ENCODE measurements around the gene PXDN. TPM values are rescaled to one million over a fixed set of nuclear protein-coding genes. Genes with fewer than 3 reads are reported as not detected.
A peak's percentile ranks its signal among the peaks of the same experiment; 100 is the strongest.
"Not testable (repeated sequence)": the region's sequence is repeated elsewhere in the genome, so short reads cannot be mapped to it uniquely, and the experiment has no call there.

PXDN gene
- total RNA-seq, 1 donor from 2014 or later: 292 TPM

- peaks cover 17% of the 10 kb centered on the region for H3K4me1 Mint-ChIP-seq
- DNase-seq (ENCODE audit: low spot score in 2 of 2, unreplicated experiment in 2 of 2): no peak
- H3K27me3 Mint-ChIP-seq (ENCODE audit: low read depth): peaks cover 11% of the 10 kb centered on the region
- no peak overlapping the region for H3K27ac Mint-ChIP-seq
- peaks cover 4% of the 10 kb centered on the region for H3K9me3 Mint-ChIP-seq
- no peaks in the 10 kb centered on the region for H3K36me3 Mint-ChIP-seq
- H3K4me3 Mint-ChIP-seq: no peak overlapping the region
- TF ChIP-seq, protein P1, sequence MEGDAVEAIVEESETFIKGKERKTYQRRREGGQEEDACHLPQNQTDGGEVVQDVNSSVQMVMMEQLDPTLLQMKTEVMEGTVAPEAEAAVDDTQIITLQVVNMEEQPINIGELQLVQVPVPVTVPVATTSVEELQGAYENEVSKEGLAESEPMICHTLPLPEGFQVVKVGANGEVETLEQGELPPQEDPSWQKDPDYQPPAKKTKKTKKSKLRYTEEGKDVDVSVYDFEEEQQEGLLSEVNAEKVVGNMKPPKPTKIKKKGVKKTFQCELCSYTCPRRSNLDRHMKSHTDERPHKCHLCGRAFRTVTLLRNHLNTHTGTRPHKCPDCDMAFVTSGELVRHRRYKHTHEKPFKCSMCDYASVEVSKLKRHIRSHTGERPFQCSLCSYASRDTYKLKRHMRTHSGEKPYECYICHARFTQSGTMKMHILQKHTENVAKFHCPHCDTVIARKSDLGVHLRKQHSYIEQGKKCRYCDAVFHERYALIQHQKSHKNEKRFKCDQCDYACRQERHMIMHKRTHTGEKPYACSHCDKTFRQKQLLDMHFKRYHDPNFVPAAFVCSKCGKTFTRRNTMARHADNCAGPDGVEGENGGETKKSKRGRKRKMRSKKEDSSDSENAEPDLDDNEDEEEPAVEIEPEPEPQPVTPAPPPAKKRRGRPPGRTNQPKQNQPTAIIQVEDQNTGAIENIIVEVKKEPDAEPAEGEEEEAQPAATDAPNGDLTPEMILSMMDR (IDR thresholded peaks at IDR 0.05; ENCODE audit: unreplicated experiment): no peak
Measured at GRCh38 chr2:1767939-1768691, 23.8 kb upstream of the PXDN start.

DNA sequence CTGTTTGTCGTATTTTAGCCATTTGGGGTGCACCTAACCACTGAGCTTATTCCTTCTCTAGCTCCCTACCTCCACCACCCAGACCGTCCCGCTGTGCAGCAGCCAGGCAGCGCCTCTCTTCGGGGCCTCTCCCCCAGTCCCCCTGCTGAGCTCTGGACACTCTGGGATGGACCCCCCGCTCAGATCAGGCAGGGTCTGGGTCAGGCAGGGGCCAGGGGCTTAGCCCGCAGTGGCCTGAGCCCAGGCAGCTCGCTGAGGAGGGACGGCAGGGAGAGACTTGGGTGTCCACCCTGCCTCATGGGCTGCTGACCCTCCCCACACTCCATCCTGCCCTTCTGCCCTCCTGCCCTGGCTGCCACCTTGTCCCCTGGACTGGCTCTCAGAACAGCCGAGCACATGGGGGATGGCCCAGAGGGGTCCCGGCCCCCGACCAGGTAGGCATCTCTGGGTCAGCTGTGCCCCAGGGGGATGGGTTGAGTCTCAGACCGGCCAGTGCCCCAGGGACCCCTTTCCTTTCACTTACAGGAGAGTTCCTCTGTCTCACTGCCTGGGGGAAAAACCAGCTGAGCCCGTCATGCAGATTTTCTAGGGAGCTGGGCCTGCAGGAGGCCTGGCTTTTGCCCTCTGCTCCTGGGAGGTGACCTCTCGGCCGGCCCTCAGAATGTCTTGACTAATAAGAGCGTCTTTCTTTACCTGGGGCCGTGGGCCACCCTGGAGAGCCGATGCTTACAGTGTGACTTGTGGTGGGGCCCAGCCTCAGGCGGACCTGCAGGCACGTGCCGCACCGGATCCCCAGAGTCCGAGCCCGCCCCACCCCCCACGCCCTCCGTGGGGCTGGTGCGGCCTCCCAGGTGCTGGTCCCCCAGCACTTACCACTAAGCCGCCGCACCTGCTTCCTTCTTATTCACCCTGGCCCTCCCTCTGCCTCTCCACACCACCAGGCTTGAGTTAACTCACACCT is 22.8 kb upstream of the PXDN start:
- DNase-seq (ENCODE audit: low spot score in 2 of 2, unreplicated experiment in 2 of 2): peak in 1 of 2 experiments; percentile 35
- no peak overlapping the region for H3K27ac Mint-ChIP-seq
- H3K9me3 Mint-ChIP-seq: peaks cover 4% of the 10 kb centered on the region
- no peak overlapping the region for H3K4me3 Mint-ChIP-seq
- TF ChIP-seq, protein P1 (IDR thresholded peaks at IDR 0.05; ENCODE audit: unreplicated experiment): no peak
- peaks cover 15% of the 10 kb centered on the region for H3K27me3 Mint-ChIP-seq (ENCODE audit: low read depth)
- H3K4me1 Mint-ChIP-seq: peaks cover 7% of the 10 kb centered on the region
- H3K36me3 Mint-ChIP-seq: no peaks in the 10 kb centered on the region

DNA sequence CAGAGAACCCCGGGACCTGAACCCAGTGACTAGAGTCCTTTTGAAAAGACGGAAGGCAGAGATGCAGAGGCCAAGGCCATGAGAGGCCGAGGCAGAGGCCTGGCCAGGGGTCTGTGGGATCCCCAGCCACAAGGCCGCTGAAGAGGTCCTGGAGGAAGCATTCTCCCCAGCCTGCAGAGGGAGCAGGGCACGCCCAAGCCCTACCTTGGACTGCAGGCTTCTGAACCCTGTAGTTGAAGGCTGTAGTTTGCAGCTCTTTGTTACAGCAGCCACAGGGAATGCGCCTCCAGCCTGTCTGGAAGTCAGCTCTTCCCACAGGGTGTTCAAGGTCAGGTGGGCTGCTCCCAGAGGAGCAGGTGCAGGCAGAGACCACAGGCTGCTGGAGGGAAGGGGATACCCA is 22.1 kb upstream of the PXDN start:
- Mint-ChIP-seq H3K36me3 (no peaks in the 10 kb centered on the region), H3K27me3 (ENCODE audit: low read depth) (peaks cover 15% of the 10 kb centered on the region), H3K27ac (no peak overlapping the region), H3K4me1 (no peaks in the 10 kb centered on the region), H3K4me3 (no peak overlapping the region), H3K9me3 (peaks cover 4% of the 10 kb centered on the region)
- no peak for DNase-seq (ENCODE audit: low spot score in 2 of 2, unreplicated experiment in 2 of 2)
- TF ChIP-seq, protein P1 (IDR thresholded peaks at IDR 0.05; ENCODE audit: unreplicated experiment): no peak

DNA sequence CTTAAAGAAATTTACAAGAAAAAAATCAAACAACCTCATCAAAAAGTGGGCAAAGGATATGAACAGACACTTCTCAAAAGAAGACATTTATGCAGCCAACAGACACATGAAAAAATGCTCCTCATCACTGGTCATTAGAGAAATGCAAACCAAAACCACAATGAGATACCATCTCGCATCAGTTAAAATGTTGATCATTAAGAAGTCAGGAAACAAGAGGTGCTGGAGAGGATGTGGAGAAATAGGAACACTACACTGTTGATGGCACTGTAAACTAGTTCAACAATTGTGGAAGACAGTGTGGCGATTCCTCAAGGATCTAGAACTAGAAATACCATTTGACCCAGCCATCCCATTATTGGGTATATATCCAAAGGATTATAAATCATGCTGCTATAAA is 20.9 kb upstream of the PXDN start:
- not testable (repeated sequence) for H3K36me3 Mint-ChIP-seq; H3K4me3 Mint-ChIP-seq; DNase-seq (ENCODE audit: low spot score in 2 of 2, unreplicated experiment in 2 of 2); H3K4me1 Mint-ChIP-seq; H3K27ac Mint-ChIP-seq; H3K9me3 Mint-ChIP-seq
- peaks cover 15% of the 10 kb centered on the region for H3K27me3 Mint-ChIP-seq (ENCODE audit: low read depth)

DNA sequence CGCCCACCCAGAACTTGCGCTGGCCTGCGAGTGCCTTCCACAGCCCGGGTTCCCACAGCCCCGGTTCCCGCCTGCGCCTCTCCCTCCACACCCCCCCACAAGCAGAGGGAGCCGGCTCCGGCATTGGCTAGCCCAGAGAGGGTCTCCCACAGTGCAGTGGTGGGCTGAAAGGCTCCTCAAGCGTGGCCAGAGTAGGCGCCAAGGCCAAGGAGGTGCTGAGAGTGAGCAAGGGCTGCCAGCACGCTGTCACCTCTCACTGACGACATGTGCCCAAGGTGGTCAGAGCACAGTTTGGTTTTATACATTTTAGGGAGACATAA is 15.3 kb upstream of the PXDN start:
- Mint-ChIP-seq H3K4me3 (no peak overlapping the region), H3K9me3 (peaks cover 6% of the 10 kb centered on the region), H3K36me3 (peaks cover 4% of the 10 kb centered on the region), H3K27ac (no peak overlapping the region), H3K4me1 (peaks cover 20% of the 10 kb centered on the region), H3K27me3 (ENCODE audit: low read depth) (peaks cover 6% of the 10 kb centered on the region)
- DNase-seq (ENCODE audit: low spot score in 2 of 2, unreplicated experiment in 2 of 2): no peak
- TF ChIP-seq, protein P1 (IDR thresholded peaks at IDR 0.05; ENCODE audit: unreplicated experiment): no peak
